Keratinocyte (primary cell): ENCODE results near the gene KCNJ8.
"Not testable (repeated sequence)": the region's sequence is repeated elsewhere in the genome, so short reads cannot be mapped to it uniquely, and the experiment has no call there.

Source experiments
- CTCF ChIP-seq, 3 experiments: IDR thresholded peaks in 1 of 3; conservative IDR thresholded peaks in 1 of 3; optimal IDR thresholded peaks in 1 of 3; 2 replicates in 2 of 3; 3 replicates in 1 of 3; pipeline versions ENCODE3 to v1.5.1; 2011; ENCODE audit warnings: low read length in 3 of 3, mild to moderate bottlenecking in 3 of 3, moderate library complexity in 2 of 3, control low read depth in 1 of 3, inconsistent platforms in 1 of 3; ENCODE audit not compliant: insufficient read depth in 2 of 3; ENCODE audit errors: extremely low read depth in 1 of 3
- EZH2 ChIP-seq: IDR thresholded peaks from one replicate; pipeline ENCODE4 v1.6.1; 2012; ENCODE audit warnings: inconsistent platforms, mild to moderate bottlenecking, low read length, moderate library complexity

- TF ChIP-seq CTCF (optimal IDR thresholded peaks at IDR 0.05 in 1 of 3, IDR thresholded peaks at IDR 0.05 in 1 of 3, conservative IDR thresholded peaks at IDR 0.05 in 1 of 3; ENCODE audit: extremely low read depth in 1 of 3, insufficient read depth in 2 of 3, low read length in 3 of 3); EZH2: not testable (repeated sequence)
These were observed 8.2 kb upstream of the KCNJ8 start for GRCh38 chr12:21782723-21783122.
